ENCODE measurements around the gene TICRR. TPM values are rescaled to one million over a fixed set of nuclear protein-coding genes. Genes with fewer than 3 reads are reported as not detected.

The TICRR gene
- total RNA-seq, 1 donor from 2014 or later, result 5.2 TPM

DNA sequence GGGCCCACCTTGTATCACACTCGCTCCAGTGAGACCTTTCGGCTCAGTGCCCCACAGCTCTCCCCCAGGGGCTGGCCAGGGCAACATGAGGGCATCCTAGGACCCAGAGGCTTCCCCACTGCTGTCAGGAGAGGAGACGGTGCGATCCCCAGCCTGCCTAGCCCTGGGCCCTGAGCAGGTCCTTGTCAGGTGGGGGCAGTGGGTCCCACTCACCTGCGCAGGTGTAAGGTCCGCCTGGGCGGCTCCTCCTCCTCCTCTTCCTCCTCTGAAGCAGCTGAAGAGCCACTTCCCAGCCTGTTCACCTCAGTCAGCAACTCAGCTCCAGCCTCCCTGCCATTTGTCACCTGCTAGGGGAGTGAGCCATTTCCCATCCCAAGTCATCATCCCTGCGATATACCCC, 70.4 kb downstream of the TICRR start:
- DNase-seq (ENCODE audit: extremely low spot score in 2 of 2), result peak in 1 of 2 donors; percentile 95
- H3K27me3 ChIP-seq, result no peaks in the 10 kb centered on the region
- no peak overlapping the region for H3K4me3 ChIP-seq
- TF ChIP-seq POLR2A (IDR thresholded peaks at IDR 0.05), result no peak
- TF ChIP-seq POLR2AphosphoS5 (IDR thresholded peaks at IDR 0.05; ENCODE audit: insufficient read depth in 1 of 2, low read depth in 1 of 2), result no peak
- TF ChIP-seq, protein P1, sequence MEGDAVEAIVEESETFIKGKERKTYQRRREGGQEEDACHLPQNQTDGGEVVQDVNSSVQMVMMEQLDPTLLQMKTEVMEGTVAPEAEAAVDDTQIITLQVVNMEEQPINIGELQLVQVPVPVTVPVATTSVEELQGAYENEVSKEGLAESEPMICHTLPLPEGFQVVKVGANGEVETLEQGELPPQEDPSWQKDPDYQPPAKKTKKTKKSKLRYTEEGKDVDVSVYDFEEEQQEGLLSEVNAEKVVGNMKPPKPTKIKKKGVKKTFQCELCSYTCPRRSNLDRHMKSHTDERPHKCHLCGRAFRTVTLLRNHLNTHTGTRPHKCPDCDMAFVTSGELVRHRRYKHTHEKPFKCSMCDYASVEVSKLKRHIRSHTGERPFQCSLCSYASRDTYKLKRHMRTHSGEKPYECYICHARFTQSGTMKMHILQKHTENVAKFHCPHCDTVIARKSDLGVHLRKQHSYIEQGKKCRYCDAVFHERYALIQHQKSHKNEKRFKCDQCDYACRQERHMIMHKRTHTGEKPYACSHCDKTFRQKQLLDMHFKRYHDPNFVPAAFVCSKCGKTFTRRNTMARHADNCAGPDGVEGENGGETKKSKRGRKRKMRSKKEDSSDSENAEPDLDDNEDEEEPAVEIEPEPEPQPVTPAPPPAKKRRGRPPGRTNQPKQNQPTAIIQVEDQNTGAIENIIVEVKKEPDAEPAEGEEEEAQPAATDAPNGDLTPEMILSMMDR (IDR thresholded peaks at IDR 0.05), result no peak
- H3K9me3 ChIP-seq, result no peaks in the 10 kb centered on the region
- H3K27ac ChIP-seq, result no peak overlapping the region
- no peaks in the 10 kb centered on the region for H3K4me1 ChIP-seq
- H3K36me3 ChIP-seq, result peaks cover 0 to 13% of the 10 kb centered on the region in 2 donors
- intact Hi-C loops (cut with DNase I), result no loop called here

DNA sequence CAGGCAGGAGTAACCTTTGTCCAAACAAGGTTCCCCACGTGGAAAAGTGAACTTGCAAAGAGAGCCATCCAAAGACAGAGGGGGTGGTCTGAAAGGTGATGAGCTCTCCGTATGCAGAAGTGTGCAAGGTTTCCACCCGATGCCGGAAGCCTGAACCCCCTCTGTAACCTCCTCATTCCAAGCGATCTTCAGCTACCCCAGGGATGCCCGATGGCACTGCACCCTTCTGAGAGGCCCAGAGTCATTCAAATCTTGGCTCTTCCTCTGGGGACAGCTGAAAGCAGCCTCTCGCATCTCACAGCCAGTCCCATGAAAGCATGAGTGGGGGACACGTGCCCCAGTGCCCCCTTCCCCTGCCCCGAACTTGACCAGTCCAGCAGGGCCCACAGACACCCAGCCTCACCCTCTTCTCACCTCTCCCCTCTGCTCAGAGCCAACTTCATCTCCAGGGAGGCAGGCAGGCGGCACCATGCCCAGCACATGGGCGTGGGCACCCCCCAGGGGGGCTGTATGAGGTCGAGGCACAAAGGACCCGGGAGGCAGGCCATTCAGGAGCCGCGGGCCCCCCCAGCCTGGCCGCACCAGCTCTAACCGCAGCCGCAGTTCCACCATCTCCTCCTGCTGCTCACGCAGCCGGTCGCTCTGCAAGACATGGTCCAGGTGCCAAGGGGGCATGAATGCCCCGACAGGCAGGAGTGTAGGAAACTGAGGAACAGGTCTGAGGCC, 71.3 kb downstream of the TICRR start:
- DNase-seq (ENCODE audit: extremely low spot score in 2 of 2), result no peak
- Histone ChIP-seq H3K27me3 (no peaks in the 10 kb centered on the region), H3K9me3 (no peaks in the 10 kb centered on the region), H3K4me1 (no peaks in the 10 kb centered on the region), H3K4me3 (no peak overlapping the region), H3K36me3 (peaks cover 0 to 11% of the 10 kb centered on the region in 2 donors), H3K27ac (no peak overlapping the region)
- TF ChIP-seq, protein P1 (IDR thresholded peaks at IDR 0.05), result no peak
- TF ChIP-seq POLR2A (IDR thresholded peaks at IDR 0.05) (no peak), POLR2AphosphoS5 (IDR thresholded peaks at IDR 0.05; ENCODE audit: insufficient read depth in 1 of 2, low read depth in 1 of 2) (no peak)
- intact Hi-C loops (cut with DNase I), result no loop called here

DNA sequence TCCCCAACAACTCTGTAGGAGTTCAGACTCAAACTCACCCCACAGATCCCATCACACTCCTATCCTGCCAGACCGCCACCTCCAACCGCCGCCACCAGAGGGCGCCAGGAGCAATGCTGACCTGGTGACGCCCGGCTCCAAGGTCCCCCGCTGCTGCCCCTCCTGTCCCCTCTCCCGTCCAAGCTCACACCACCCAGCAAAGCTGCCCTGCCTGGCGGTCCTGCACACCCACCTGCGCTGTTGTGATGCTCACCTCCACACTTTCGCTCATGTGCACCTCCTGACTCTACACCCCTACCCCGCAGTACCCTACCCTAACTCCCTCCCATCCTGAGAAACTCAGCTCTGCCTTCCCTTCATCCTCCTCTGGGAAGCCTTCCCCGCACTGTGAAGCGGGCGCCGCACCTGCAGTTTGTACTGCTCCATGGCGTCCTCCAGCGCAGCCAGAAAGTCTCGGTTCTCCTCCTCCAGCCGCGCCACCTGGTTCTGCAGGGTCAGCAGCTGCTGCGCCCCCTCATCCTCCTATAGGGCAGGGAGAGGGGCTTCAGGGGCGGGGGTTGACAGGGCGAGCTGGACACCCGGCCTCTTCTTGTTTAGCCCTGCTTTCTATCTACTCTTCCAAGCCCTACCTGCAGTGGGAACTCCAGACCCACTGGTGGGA, 72.1 kb downstream of the TICRR start:
- Histone ChIP-seq H3K27me3 (no peaks in the 10 kb centered on the region), H3K4me1 (no peaks in the 10 kb centered on the region), H3K4me3 (no peak overlapping the region), H3K9me3 (no peaks in the 10 kb centered on the region), H3K27ac (no peak overlapping the region), H3K36me3 (peaks cover 0 to 4% of the 10 kb centered on the region in 2 donors)
- DNase-seq (ENCODE audit: extremely low spot score in 2 of 2), result no peak
- intact Hi-C loops (cut with DNase I), result no loop called here
- no peak for TF ChIP-seq POLR2AphosphoS5 (IDR thresholded peaks at IDR 0.05; ENCODE audit: insufficient read depth in 1 of 2, low read depth in 1 of 2)
- TF ChIP-seq, protein P1 (IDR thresholded peaks at IDR 0.05), result peak in 2 of 3 experiments; percentile 59 to 79

DNA sequence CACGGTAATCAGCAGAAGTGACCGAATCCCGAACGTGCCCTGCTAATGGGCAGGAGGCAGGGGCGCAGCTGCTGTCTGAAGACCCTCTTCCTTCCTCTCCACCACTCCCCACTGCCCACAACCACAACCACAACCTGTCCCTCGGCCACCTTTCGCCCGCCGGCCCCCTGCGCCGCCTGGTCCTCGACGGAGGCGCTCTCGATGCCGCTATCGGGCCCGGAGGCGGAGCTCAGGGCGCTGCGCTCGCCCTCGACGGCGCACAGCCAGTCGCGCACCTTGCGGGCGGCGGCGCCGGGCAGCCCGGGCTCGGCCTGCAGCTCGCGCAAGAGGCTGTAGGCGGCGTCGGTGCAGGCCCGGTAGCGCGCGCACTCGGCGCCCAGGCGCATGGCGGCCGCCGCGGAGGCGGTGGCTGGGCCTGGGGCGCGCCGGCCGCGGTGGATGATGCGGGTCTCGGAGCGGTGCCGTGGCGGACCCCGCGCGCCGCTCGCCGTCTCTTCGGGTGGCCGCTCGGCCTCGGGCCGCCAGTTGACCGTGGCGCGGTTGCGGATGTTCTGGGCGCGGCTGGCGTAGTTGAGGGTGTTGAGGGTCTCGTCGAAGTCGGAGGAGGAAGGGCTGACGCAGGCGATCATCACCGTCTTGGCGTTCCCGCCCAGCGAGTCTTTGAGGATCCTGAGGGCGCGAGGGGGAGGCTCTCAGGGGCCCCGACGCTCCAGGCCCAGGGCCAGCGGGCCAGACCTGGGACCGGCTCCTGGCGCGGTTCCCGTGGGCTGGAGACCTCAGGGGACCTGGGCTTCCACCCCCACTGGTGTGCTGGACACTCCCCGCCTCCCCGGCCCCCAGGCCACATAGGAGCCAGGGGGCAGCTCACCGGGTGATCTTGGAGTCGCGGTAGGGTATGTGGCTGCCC, 73.1 kb downstream of the TICRR start:
- intact Hi-C loops (cut with DNase I), result no loop called here
- no peaks in the 10 kb centered on the region for H3K4me1 ChIP-seq
- H3K27me3 ChIP-seq, result no peaks in the 10 kb centered on the region
- DNase-seq (ENCODE audit: extremely low spot score in 2 of 2), result no peak
- no peaks in the 10 kb centered on the region for H3K9me3 ChIP-seq
- no peak overlapping the region for H3K4me3 ChIP-seq
- H3K27ac ChIP-seq, result no peak overlapping the region
- H3K36me3 ChIP-seq, result peaks cover 0 to 3% of the 10 kb centered on the region in 2 donors
- TF ChIP-seq POLR2AphosphoS5 (IDR thresholded peaks at IDR 0.05; ENCODE audit: insufficient read depth in 1 of 2, low read depth in 1 of 2) (no peak), POLR2A (IDR thresholded peaks at IDR 0.05) (no peak)

DNA sequence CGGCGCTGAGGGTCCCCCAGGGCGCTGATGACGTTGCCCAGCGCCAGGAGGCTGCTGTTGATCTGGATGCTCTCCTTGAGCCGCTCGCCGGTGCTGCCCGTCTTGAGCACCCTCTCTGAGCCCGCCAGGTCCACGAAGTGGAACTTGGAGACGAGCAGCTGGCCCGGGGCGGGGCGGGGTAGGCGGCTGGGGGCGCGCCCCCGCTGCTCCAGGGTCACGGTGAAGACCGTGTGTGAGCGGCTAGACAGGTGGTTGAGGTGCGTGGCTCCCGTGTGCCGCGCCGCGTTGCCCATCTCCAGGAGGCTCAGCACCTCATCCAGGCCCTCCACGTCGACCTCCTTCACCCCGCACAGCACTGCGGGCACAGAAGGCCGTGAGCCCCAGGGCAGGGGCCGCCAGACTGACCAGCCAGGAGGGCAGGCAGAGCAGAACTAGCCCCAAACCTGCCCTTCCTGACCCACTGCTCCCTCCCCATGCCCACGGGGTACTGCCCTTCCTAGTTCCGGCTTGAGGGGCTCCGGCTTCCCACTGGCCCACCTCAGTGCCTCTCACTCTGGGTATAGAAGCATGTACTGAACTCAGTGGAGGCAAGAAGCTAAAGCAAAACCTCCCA, 73.8 kb downstream of the TICRR start:
- H3K4me3 ChIP-seq, result no peak overlapping the region
- H3K27me3 ChIP-seq, result no peaks in the 10 kb centered on the region
- H3K9me3 ChIP-seq, result no peaks in the 10 kb centered on the region
- H3K27ac ChIP-seq, result no peak overlapping the region
- no peak for DNase-seq (ENCODE audit: extremely low spot score in 2 of 2)
- H3K36me3 ChIP-seq, result peaks cover 0 to 3% of the 10 kb centered on the region in 2 donors
- peaks cover under 1% of the 10 kb centered on the region for H3K4me1 ChIP-seq
- intact Hi-C loops (cut with DNase I), result no loop called here
- TF ChIP-seq, protein P1 (IDR thresholded peaks at IDR 0.05), result no peak
- TF ChIP-seq POLR2AphosphoS5 (IDR thresholded peaks at IDR 0.05; ENCODE audit: insufficient read depth in 1 of 2, low read depth in 1 of 2), result no peak
- no peak for TF ChIP-seq POLR2A (IDR thresholded peaks at IDR 0.05)

Measured in vagina (tissue), 2 donors.